Neutrophil (primary cell): ENCODE results near the gene ATRN.
A peak's percentile ranks its signal among the peaks of the same experiment; 100 is the strongest.

ENCODE experiments used
- H3K27ac ChIP-seq: fragments of 200-600 bp; sonication (generic); 2 replicates; pipeline ENCODE4 v1.5.1; 2016; ENCODE audit warnings: mild to moderate bottlenecking, moderate library complexity
- H3K27me3 ChIP-seq: fragments of 200-600 bp; sonication (generic); 2 replicates; pipeline ENCODE4 v1.6.0; 2016; ENCODE audit warnings: mild to moderate bottlenecking
- H3K36me3 ChIP-seq: fragments of 200-600 bp; sonication (generic); 2 replicates; pipeline ENCODE4 v1.5.1; 2017
- H3K4me1 ChIP-seq, 2 experiments: fragments of 200-600 bp in 1 of 2; sonication (generic) in 1 of 2; 1 replicate in 1 of 2; 2 replicates in 1 of 2; pipeline versions ENCODE4 v1.5.1 to v1.6.1; 2013 to 2016; ENCODE audit warnings: low read depth in 1 of 2, low read length in 1 of 2, mild to moderate bottlenecking in 1 of 2, moderate library complexity in 1 of 2; ENCODE audit not compliant: control insufficient read depth in 1 of 2, insufficient read depth in 1 of 2
- H3K4me3 ChIP-seq, 2 experiments: fragments of 200-600 bp in 1 of 2; sonication (generic) in 1 of 2; 1 replicate in 1 of 2; 2 replicates in 1 of 2; pipeline ENCODE4 v1.5.1; 2013 to 2016; ENCODE audit warnings: low read depth in 1 of 2, low read length in 1 of 2, mild to moderate bottlenecking in 1 of 2, moderate library complexity in 1 of 2
- H3K9me3 ChIP-seq: fragments of 200-600 bp; sonication (generic); 2 replicates; pipeline ENCODE4 v1.5.1; 2016
- CTCF ChIP-seq: fragments of 200-600 bp; sonication (generic); IDR thresholded peaks from 2 replicates; pipeline ENCODE4 v1.5.1; 2016; ENCODE audit warnings: antibody characterized with exemption

ATRN gene

GRCh38 chr20:3553663-3554062 lies 82.8 kb downstream of the ATRN start:
- no peak for TF ChIP-seq CTCF

GRCh38 chr20:3557237-3557785 lies 86.5 kb downstream of the ATRN start:
- H3K4me3 ChIP-seq, result no peak overlapping the region
- no peak for TF ChIP-seq CTCF
- H3K4me1 ChIP-seq, result peaks cover 16 to 26% of the 10 kb centered on the region in 2 experiments
- no peaks in the 10 kb centered on the region for H3K9me3 ChIP-seq
- peak overlapping the region; percentile 67 for H3K27ac ChIP-seq
- H3K27me3 ChIP-seq, result no peaks in the 10 kb centered on the region
- H3K36me3 ChIP-seq, result peaks cover 9% of the 10 kb centered on the region

More at GRCh38 chr20:3553663-3554062, 82.8 kb downstream of the ATRN start:
- H3K27ac ChIP-seq, result no peak overlapping the region
- H3K9me3 ChIP-seq, result no peaks in the 10 kb centered on the region
- H3K4me3 ChIP-seq, result no peak overlapping the region
- peaks cover 16 to 26% of the 10 kb centered on the region in 2 experiments for H3K4me1 ChIP-seq
- peaks cover 23% of the 10 kb centered on the region for H3K36me3 ChIP-seq
- no peaks in the 10 kb centered on the region for H3K27me3 ChIP-seq

- Histone ChIP-seq H3K27ac (no peak overlapping the region), H3K4me1 (peaks cover 16 to 25% of the 10 kb centered on the region in 2 experiments), H3K4me3 (no peak overlapping the region), H3K9me3 (no peaks in the 10 kb centered on the region), H3K27me3 (no peaks in the 10 kb centered on the region), H3K36me3 (peaks cover 11% of the 10 kb centered on the region)
- no peak for TF ChIP-seq CTCF
These were observed 88.4 kb downstream of the ATRN start for GRCh38 chr20:3559231-3559630.

GRCh38 chr20:3559637-3560036 lies 88.8 kb downstream of the ATRN start:
- TF ChIP-seq CTCF, result no peak
- Histone ChIP-seq H3K27me3 (no peaks in the 10 kb centered on the region), H3K27ac (no peak overlapping the region), H3K36me3 (peaks cover 11% of the 10 kb centered on the region), H3K4me1 (peaks cover 13 to 21% of the 10 kb centered on the region in 2 experiments), H3K9me3 (no peaks in the 10 kb centered on the region), H3K4me3 (no peak overlapping the region)

- Histone ChIP-seq H3K27ac (no peak overlapping the region), H3K27me3 (no peaks in the 10 kb centered on the region), H3K4me1 (peaks cover 10 to 18% of the 10 kb centered on the region in 2 experiments), H3K36me3 (peaks cover 11% of the 10 kb centered on the region), H3K9me3 (no peaks in the 10 kb centered on the region), H3K4me3 (no peak overlapping the region)
- TF ChIP-seq CTCF, result no peak
These were observed 89.3 kb downstream of the ATRN start for GRCh38 chr20:3560162-3560561.
